Stimulated activated CD4-positive, alpha-beta T cell treated with anti-CD3 and anti-CD28 coated beads, Interleukin-2, amount 100 ng/mL, for 4 hours (primary cell): ENCODE results near the gene GPR78.

Experiments
- DNase-seq: peaks from one replicate; pipeline ENCODE4 v3.0.0-alpha.2; 2020; ENCODE audit warnings: low read depth

GPR78 gene

DNA sequence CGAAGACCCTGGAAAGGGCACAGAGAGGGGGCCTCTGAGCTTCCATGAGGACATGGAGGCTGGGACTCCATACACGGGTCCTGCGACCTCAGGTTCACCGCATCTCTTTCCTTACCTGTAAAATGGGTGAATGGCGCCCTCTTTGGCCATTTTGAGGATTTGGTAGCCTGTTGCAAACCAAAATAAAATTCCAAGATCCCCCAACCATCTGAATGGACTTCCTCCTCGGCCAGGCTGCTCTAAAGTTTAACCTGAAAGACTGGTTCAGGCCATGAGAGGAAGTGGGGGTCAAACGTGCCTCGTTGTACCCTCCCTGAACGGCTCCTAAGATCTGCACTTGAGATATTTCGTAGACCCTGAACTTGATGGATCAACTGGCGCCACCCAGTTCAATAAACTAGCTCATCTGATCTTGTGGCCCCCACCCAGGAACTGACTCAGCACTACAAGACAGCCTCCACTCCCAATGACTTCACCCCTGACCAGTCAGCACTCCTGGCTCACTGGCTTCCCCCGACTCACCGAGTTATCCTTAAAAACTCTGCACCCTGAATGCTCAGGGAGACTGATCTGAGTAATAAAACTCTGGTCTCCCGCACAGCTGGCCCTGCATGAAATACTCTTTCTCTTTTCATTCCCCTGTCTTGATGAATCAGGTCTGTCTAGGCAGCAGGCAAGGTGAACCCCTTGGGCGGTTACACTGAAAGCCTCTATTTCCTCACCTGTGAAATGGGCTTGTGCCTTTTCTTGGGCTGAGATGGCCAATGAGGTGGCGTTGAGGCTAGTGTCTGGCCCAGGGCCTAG is 32.9 kb upstream of the GPR78 start:
- no peak for DNase-seq

GRCh38 chr4:8547912-8548730 is 32.1 kb upstream of the GPR78 start:
- DNase-seq: no peak

- no peak for DNase-seq
Measured at GRCh38 chr4:8548731-8549351, 31.4 kb upstream of the GPR78 start.

DNA sequence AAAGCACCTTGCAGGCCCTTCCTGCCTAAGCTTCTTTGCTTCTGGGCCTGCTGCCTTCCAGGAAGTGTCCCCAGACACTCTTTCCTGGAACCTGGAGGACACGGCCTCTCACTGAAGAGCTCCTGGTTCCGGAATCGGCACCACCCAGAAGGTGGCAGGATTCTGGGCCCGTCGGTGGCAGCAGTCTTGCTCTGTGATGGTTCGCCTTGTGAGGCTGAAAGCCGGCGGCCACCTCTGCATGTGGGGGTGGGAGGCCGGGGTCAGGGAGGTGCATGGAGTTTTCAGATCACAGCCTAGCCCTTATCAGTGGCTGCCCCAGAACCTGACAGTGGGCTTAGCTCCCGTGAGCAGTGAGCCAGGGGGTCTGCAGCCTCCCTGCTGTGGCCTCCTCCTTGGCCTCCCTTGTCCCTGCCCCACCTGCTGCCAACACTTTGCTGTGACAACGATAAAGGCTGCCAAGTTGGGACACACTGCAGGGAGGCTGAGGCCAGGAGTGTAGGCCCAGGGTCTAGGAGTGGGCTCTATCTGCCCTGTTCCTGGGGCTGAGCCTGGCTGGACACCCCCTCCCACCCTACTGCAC is 30.8 kb upstream of the GPR78 start:
- no peak for DNase-seq

DNA sequence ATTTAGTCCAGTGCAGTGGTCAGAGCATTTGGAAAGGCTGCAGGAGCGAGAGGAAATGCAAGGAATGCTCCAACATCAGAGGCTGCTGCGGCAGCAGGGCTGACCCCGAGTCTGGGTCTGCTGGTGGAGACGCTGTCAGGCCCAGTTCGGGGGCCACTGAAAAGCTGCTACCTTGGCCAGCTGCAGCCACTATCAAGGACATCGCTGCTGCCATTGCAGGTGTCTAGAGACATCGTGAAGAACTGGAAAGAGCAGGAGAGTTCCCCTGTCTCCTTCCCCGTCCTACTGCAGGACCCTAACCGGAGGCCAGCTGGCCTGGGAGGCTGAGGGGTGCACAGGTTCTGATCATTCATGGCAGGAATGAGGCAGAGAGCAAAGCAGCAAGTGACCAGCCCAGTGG is 29.5 kb upstream of the GPR78 start:
- DNase-seq: no peak

DNA sequence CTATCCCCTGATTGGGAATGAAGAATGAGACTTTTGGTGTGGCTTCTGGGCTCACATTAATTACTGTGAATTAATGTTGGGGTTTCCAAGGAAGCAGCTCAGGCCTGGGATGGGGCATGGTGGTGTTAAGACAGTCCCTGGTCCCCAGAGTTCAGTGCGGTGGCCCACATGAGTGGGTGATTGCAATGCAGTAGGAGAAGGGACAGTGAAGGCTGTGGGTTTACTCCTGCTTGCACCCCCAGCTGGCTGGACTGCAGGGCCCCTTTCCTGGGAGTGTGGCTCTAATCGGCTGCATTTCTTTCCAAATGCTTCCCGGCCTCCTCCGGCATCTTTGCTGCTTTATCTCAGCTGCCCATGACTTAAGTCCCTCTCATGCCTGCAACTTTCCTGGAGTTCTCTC is 28.2 kb upstream of the GPR78 start:
- no peak for DNase-seq

DNA sequence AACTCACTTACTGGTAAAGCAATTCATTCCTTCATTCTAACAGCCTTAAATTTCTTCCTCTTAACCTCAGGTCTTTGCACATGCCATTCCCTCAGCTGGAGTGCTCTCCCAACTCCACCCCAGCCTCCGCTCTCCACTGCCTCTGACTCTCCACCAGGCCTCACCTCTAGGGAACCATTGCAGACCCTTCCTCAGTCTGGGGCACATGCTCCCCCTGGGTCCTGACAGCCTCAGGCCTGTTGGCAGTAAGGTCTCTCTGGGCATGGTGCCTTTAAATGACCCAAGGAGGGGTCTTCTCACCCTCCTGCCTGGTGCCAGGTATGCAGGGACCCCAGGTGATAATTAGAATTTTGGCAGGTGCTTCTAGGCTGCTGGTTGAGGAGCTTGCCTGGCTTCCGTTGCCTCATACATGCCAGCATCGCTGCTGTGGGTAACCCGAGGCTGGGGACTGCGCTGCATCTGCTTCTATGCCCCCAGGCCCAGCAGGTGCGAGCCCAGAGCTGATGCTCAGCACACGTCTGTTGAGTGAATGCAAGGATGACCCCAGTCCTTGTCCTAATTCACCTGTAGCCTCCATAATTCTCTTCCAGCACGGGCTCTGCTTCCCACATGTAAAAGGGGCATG is 27.5 kb upstream of the GPR78 start:
- DNase-seq: no peak

GRCh38 chr4:8553216-8553615 is 27.0 kb upstream of the GPR78 start:
- DNase-seq: no peak

- no peak for DNase-seq
Measured at GRCh38 chr4:8553991-8554405, 26.2 kb upstream of the GPR78 start.

- no peak for DNase-seq
Measured at GRCh38 chr4:8554555-8555100, 25.6 kb upstream of the GPR78 start.

DNA sequence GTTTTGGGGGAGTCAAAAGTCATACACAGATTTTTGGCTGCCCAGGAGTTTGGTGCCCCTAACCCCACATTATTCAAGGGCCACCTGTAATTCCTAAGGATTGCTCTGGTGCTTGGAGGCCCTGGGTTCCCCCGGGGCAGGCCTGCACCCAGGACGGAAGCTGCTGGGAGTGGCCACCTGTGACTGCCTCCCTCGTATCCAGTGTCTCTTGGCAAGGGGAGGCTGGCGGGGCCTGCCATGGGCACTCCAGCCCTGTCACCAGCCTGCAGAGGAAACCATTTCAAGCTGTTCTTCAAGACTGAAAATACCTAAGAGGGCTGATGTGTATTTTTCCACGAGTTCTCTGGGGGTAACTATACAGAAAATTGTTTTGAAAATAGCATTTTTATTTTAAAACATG is 24.5 kb upstream of the GPR78 start:
- no peak for DNase-seq

GRCh38 chr4:8556341-8557150 is 23.6 kb upstream of the GPR78 start:
- no peak for DNase-seq

DNA sequence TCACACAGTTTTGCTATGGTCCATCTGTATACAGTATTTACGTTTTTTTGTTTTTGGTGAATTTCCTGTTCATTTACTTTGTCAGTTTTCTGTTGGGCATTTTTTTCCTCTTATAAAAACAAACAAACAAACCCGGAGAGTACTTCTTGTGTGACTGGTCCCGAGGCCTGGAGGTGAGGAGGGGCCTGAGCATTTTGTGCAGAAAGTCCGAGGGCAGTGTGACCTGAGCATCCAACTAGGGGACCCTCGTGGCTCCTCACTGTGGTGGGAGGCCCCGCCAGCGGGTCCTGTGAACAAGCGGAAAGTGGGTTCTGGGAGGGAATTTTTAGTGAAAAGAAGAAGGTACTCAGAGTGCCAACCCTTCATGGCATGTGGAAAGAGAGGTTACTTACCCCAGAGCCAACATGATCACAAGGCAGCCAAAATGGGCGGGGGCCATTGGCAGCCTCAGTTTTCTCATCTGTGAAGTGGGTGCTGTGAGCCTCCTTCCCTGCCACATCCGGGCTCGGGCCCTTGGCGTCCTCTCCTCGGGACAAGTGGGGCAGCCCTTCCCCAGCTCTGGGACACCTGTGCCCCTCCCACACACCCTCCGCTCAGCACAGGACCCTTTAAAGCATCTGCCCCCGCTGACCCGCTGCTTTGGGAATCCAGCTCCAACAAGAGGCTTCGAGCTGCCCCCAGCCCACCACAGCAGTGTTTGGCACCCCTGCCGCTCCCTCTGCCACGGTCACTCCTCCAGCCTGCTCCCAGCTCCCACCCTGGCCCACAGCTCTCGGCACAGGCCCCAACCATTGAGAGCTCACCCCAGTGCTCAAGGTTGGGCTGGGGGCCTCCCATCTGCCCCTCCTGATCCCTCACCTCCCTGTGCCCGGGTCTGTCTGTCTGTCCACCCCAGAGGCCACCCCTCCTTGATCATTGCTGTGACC is 22.8 kb upstream of the GPR78 start:
- DNase-seq: no peak

DNA sequence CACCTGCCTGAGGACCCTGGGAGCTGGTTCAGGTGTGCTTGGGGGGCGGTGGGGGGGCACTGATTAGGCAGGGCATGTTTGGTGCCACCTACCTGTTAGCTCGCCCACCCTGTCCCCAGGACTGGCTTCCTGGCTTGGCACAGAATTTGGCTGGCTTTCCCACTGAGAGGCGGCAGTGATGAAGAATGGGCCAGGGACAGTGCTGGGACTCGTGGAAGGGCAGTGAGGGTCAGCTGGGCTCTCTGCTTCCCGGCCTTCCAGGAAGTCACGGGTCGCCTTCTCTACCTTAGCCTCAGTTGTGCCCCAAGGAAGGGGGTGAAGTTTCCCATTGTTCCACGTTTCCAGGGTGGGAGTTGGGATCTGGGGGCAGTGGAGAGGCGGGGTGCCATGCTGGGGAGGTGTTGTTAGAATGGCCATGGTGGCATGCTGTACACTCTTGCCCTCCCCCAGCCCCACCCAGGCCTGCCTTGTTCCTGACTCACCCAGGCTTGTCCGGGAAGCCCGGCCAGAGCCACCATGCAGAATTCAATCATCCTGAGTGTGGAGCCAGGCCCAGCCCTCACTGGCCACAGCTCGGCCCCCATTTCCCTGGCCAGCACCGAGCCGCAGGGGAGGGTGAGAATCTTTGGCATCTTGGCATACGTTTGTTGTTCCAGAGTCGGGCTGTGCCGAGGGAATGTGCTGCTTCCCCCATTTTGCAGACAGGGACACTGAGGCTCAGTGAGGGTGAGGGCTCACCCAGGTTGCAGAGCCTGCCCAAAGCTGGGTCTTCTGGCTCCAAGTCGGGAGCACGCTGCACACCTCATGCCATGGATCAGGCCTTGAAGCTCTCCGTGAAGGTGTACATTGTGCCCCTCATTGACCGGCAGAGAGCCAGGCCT is 21.9 kb upstream of the GPR78 start:
- DNase-seq: no peak

- DNase-seq: no peak
Measured at GRCh38 chr4:8559011-8559410, 21.2 kb upstream of the GPR78 start.

DNA sequence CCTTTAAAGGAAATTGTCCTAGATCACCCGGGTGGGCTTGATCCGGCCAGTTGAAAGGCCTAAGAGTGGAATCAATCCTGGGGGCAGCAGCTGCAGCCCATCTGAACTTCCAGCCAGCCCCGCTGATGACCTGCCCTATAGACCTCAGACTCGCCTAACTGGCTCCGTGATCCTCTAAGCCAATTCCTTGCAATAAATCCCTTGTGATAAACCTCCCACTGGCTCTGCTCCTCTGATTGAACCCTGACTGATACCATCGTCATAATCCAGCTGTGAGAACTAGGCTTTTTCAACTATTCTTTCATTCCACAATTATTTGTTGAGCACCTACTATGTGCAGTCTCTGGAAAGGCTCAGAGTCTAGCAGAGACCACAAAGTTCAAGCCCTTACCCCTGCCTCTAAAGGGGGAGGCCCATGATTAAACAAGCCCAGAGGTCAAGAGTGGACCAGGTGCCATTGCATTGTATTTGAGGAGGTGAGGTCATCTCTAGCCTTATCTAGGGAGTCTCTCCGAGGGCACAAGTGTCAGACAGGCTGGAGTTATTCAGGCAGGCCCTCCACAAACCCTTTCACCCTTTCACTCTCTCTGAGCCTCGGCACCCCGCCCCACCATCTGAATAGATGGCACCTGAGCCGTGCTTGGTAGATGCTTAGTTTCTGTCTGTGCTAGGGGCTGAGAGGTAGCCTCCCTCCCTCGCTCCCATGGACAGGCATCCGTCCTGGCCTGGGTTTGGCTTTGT is 20.5 kb upstream of the GPR78 start:
- DNase-seq: no peak

GRCh38 chr4:8560265-8561047 is 19.7 kb upstream of the GPR78 start:
- DNase-seq: no peak
